ENCODE data around the gene PTCD2.

PTCD2 gene, protein sequence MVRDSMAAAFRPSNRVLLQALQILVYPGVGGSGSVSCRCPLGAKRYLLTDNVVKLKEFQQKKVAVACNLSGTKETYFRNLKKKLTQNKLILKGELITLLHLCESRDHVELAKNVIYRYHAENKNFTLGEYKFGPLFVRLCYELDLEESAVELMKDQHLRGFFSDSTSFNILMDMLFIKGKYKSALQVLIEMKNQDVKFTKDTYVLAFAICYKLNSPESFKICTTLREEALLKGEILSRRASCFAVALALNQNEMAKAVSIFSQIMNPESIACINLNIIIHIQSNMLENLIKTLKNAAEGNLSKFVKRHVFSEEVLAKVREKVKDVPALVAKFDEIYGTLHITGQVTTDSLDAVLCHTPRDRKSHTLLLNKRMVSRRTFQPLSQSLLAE

DNA sequence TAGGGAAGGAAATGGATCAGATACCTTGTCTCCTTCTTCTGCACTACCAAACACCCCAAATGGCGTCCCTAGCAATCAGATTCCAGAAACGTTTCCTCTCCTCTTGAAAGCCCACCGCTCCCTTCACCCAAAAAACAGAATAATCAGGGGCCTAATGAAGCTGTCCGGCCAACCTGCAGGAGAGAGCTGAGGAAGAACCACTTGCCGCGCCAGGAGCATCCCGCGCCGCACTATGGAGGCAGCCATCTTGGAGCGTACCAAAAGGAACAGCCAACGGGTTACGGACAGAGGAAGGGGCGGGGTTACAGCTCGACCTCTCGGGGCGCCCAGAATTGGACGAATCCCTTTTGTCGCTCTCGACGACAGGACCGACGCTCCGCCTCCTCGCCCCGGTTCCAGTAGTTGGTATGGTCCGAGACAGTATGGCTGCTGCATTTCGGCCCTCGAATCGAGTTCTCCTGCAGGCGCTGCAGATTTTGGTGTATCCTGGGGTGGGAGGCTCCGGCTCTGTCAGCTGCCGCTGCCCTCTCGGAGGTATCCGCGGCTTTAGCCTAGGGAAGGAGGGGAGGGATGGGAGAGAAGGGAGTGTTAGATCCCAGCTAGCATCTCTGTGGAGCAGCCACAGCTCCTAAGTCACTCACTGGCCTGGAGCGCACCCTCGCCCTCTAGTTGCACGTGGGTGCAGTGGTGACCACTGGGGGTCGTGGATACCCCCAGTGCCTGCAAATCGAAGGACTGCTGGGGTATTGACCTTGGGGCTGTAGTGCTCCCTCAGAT, at the start of gene PTCD2, which contains the start of gene MRPS27:
PTCD2 (plus strand) TSS at position 398 of the 777 bp plus-strand sequence; CDS start at position 408, 10 bp downstream.
MRPS27 (minus strand) TSS at position 265 of the 777 bp plus-strand sequence; CDS start at position 246, 19 bp downstream.
- TF ChIP-seq, protein P1, sequence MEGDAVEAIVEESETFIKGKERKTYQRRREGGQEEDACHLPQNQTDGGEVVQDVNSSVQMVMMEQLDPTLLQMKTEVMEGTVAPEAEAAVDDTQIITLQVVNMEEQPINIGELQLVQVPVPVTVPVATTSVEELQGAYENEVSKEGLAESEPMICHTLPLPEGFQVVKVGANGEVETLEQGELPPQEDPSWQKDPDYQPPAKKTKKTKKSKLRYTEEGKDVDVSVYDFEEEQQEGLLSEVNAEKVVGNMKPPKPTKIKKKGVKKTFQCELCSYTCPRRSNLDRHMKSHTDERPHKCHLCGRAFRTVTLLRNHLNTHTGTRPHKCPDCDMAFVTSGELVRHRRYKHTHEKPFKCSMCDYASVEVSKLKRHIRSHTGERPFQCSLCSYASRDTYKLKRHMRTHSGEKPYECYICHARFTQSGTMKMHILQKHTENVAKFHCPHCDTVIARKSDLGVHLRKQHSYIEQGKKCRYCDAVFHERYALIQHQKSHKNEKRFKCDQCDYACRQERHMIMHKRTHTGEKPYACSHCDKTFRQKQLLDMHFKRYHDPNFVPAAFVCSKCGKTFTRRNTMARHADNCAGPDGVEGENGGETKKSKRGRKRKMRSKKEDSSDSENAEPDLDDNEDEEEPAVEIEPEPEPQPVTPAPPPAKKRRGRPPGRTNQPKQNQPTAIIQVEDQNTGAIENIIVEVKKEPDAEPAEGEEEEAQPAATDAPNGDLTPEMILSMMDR (IDR thresholded peaks at IDR 0.05; ENCODE audit: low read depth, low read length, missing control alignments) = peak; percentile 41

DNA sequence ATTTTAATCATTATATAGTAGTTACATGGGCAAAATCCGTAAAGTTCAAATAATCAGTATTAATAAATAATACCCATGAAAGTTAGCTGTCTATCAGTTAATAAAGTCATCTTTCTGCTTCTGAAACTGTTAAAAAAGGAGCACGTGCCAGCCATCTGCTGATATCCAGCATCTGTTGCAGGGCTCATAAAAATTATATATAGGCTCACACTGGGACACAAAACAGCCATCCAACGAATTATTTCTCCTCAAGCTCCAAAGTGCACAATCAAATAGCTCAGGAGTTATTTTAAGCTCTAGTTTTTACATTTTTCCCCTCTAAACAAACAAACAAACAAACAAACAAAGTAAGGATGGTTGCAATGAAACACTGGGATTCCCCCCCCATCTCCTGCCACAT, 48.5 kb upstream of the PTCD2 start:
- no peak overlapping the region for H3K4me3 ChIP-seq (ENCODE audit: low read depth, low read length)
- DNase-seq = no peak
- TF ChIP-seq, protein P1 (IDR thresholded peaks at IDR 0.05; ENCODE audit: low read depth, low read length, missing control alignments) = no peak
- in situ Hi-C loops (cut with HindIII; ENCODE audit: low pct_ligation_motif_present, low sequenced_read_pairs) = no loop called here
- no peaks in the 10 kb centered on the region for H3K36me3 ChIP-seq (replicated peaks)
- H3K27ac ChIP-seq = no peak overlapping the region
- H3K27me3 ChIP-seq (replicated peaks) = no peaks in the 10 kb centered on the region

More for the DNA sequence above, at the start of gene PTCD2, which contains the start of gene MRPS27:
- H3K27ac ChIP-seq = peak within 1 kb of the TSS; percentile 46
- in situ Hi-C loops (cut with HindIII; ENCODE audit: low pct_ligation_motif_present, low sequenced_read_pairs) = no loop called here
- H3K36me3 ChIP-seq (replicated peaks) = peaks cover 3% of the 10 kb centered on the region
- H3K4me3 ChIP-seq (ENCODE audit: low read depth, low read length) = peak within 1 kb of the TSS; percentile 69
- no peaks in the 10 kb centered on the region for H3K27me3 ChIP-seq (replicated peaks)
- DNase-seq = peak; percentile 98

DNA sequence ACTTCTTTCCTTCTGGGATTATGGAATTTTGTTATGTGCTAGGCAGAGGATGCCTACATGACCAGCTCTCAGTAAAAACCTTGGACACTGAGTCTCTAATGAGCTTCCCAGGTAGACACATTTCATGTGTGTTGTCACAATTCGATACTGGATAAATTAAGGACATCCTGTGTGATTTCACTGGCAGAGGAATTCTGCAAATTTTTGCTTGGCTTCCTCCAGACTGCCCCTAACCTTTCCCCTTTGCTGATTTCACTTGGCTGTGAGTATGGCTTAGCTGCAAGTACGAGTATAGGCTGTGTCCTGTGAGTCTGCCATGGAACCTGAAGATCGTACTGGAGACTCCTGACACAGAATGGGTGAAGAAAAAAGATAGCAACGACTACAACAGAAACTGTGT, 47.8 kb upstream of the PTCD2 start:
- DNase-seq = no peak
- H3K36me3 ChIP-seq (replicated peaks) = no peaks in the 10 kb centered on the region
- TF ChIP-seq, protein P1 (IDR thresholded peaks at IDR 0.05; ENCODE audit: low read depth, low read length, missing control alignments) = no peak
- H3K4me3 ChIP-seq (ENCODE audit: low read depth, low read length) = no peak overlapping the region
- H3K27me3 ChIP-seq (replicated peaks) = no peaks in the 10 kb centered on the region
- in situ Hi-C loops (cut with HindIII; ENCODE audit: low pct_ligation_motif_present, low sequenced_read_pairs) = no loop called here
- H3K27ac ChIP-seq = no peak overlapping the region

DNA sequence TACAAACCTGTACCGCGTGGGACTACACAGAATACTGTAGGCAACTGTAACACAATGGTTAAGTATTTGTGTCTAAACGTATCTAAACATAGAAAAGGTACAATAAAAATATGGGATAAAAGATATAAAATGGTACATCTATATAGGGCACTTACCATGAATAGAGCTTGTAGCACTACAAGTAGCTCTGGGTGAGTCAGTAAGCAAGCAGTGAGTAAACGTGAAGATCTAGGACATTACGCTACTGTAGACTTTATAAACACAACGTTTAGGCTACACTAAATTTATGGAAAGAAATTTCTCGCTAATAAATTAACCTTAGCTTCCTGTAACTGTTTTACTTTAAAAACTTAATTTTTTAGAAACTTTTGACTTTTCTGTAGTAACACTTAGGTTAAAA, 46.6 kb upstream of the PTCD2 start:
- H3K27me3 ChIP-seq (replicated peaks) = no peaks in the 10 kb centered on the region
- in situ Hi-C loops (cut with HindIII; ENCODE audit: low pct_ligation_motif_present, low sequenced_read_pairs) = no loop called here
- no peak for DNase-seq

DNA sequence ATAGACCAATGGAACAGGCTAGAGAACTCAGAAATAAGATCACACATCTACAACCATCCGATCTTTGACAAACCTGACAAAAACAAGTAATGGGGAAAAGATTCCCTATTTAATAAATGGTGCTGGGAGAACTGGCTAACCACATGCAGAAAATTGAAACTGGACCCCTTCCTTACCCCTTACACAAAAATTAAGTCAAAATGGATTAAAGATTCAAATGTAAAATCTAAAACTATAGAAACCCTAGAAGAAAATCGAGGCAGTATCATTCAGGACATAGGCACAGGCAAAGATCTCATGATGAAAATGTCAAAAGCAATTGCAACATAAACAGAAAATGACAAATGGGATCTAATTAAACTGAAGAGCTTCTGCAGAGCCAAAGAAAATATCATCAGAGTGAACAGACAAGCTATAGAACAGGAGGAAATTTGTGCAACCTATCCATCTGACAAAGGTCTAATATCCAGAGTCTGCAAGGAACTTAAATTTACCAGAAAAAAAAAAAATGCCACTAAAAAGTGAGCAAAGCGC, 43.9 kb upstream of the PTCD2 start:
- Histone ChIP-seq H3K27me3 (replicated peaks) (no peaks in the 10 kb centered on the region), H3K27ac (no peak overlapping the region), H3K4me3 (ENCODE audit: low read depth, low read length) (no peak overlapping the region), H3K36me3 (replicated peaks) (no peaks in the 10 kb centered on the region)
- TF ChIP-seq, protein P1 (IDR thresholded peaks at IDR 0.05; ENCODE audit: low read depth, low read length, missing control alignments) = no peak
- no peak for DNase-seq
- in situ Hi-C loops (cut with HindIII; ENCODE audit: low pct_ligation_motif_present, low sequenced_read_pairs) = no loop called here

More for the DNA sequence above, 46.6 kb upstream of the PTCD2 start:
- TF ChIP-seq, protein P1 (IDR thresholded peaks at IDR 0.05; ENCODE audit: low read depth, low read length, missing control alignments) = no peak
- H3K36me3 ChIP-seq (replicated peaks) = no peaks in the 10 kb centered on the region
- H3K27ac ChIP-seq = no peak overlapping the region
- no peak overlapping the region for H3K4me3 ChIP-seq (ENCODE audit: low read depth, low read length)
